ENCODE results near the gene PRICKLE2.

PRICKLE2 gene

GRCh38 chr3:64125561-64125960 lies 99.7 kb downstream of the PRICKLE2 start:
- DNase-seq: no peak

- DNase-seq: no peak
Measured at GRCh38 chr3:64123931-64124330, 101.3 kb downstream of the PRICKLE2 start.

- no peak for DNase-seq
Measured at GRCh38 chr3:64122476-64122875, 102.8 kb downstream of the PRICKLE2 start.

GRCh38 chr3:64121750-64122311 lies 103.4 kb downstream of the PRICKLE2 start:
- no peak for DNase-seq

GRCh38 chr3:64120876-64121275 lies 104.4 kb downstream of the PRICKLE2 start:
- no peak for DNase-seq

GRCh38 chr3:64117483-64117882 lies 107.8 kb downstream of the PRICKLE2 start:
- DNase-seq: no peak

- no peak for DNase-seq
Measured at GRCh38 chr3:64114651-64115050, 110.6 kb downstream of the PRICKLE2 start.

- no peak for DNase-seq
Measured at GRCh38 chr3:64111872-64112271, 113.4 kb downstream of the PRICKLE2 start.

- DNase-seq: no peak
Measured at GRCh38 chr3:64111083-64111482, 114.2 kb downstream of the PRICKLE2 start.

GRCh38 chr3:64110071-64110470 lies 115.2 kb downstream of the PRICKLE2 start:
- DNase-seq: no peak

- no peak for DNase-seq
Measured at GRCh38 chr3:64109438-64109837, 115.8 kb downstream of the PRICKLE2 start.

- DNase-seq: no peak
Measured at GRCh38 chr3:64108784-64109317, 116.4 kb downstream of the PRICKLE2 start.

GRCh38 chr3:64108231-64108630 lies 117.0 kb downstream of the PRICKLE2 start:
- DNase-seq: no peak

- DNase-seq: no peak
Measured at GRCh38 chr3:64107190-64107589, 118.1 kb downstream of the PRICKLE2 start.

- DNase-seq: no peak
Measured at GRCh38 chr3:64105816-64106215, 119.5 kb downstream of the PRICKLE2 start.

- DNase-seq: no peak
Measured at GRCh38 chr3:64104691-64105111, 120.6 kb downstream of the PRICKLE2 start.

GRCh38 chr3:64104006-64104405 lies 121.3 kb downstream of the PRICKLE2 start:
- DNase-seq: no peak

- no peak for DNase-seq
Measured at GRCh38 chr3:64103131-64103530, 122.1 kb downstream of the PRICKLE2 start.

- DNase-seq: no peak
Measured at GRCh38 chr3:64102147-64102546, 123.1 kb downstream of the PRICKLE2 start.

GRCh38 chr3:64099316-64099715 lies 126.0 kb downstream of the PRICKLE2 start:
- no peak for DNase-seq

GRCh38 chr3:64098670-64099069 lies 126.6 kb downstream of the PRICKLE2 start:
- DNase-seq: no peak

GRCh38 chr3:64097920-64098319 lies 127.3 kb downstream of the PRICKLE2 start:
- DNase-seq: no peak

GRCh38 chr3:64095802-64096201 lies 129.5 kb downstream of the PRICKLE2 start:
- DNase-seq: no peak

- DNase-seq: no peak
Measured at GRCh38 chr3:64094713-64095079, 130.6 kb downstream of the PRICKLE2 start.

Measured in NCI-H446 (cell line).